NCI-H748 (cell line): ENCODE data around the gene MAST4.

Experiments used
- DNase-seq: peaks from one replicate; lab custom pipeline; 2025; ENCODE audit not compliant: unreplicated experiment; lab: John Stamatoyannopoulos, UW

MAST4 gene

DNA sequence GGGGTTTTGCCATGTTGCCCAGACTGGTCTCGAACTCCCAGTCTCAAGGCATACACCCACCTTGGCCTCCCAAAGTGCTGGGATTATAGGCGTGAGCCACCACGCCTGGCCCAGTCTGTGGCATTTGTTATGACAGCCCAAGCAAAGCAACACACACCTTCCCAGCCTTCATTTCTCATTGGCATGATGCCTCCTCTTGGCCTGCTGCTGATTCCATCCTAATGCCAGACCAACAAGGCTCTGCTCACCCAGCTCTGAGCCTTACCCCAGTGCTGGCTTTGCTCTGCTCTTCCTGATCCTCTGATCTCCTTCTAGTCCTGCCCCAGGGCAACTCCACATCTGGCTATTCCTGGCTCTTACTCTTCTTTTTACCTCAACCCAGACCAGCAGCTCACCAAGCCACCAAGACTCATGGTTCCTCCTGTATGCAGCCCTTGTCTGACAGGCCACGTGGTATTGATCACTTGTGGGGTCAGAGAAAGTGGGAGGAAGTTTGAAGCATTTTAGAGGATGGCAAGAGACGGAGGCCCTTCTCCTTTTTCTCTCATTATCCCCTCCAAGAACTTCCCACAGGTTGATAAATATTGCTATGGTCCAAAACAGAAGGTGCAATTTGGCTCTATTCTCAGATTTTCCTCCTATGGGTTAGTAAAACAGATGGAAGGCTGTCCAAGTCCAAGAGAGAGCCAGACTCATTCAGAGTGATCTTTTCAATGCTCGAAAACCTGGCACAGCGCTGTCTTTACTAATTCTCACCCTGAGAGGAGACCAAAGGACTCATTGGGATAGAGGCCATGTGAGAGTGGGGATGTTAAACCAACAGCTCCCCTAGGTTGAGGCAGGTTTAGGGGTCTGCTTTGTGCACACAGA lies 599.4 kb downstream of the MAST4 start:
- no peak for DNase-seq

DNA sequence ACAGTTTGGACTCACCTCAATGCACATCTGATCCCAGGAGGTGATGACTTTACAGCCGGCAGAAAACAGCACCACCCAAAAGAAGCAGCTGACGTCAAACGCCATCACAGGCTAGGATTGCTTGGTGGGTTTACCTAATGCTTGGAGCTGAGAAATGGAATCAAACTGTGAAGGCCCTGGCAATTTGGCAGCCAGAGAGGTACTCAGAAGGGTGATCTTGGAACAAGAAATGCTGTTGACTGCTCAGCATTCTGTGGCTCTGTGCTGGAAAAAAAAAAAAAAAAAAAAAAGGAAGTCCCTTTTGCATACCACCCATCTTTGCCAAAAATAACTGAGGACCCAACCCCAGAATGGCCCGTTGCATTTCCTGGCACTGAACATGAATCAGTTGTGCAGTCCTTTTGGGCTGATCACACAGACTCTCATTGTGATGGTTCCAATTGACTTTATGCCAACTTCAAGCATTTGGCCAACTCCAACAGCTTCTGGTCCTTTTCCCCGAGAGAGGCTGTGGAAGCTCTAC lies 600.4 kb downstream of the MAST4 start, which contains the start of gene CD180:
CD180 (minus strand) TSS at position 263 of the 523 bp plus-strand sequence; CDS start at position 105, 158 bp downstream.
- no peak for DNase-seq

DNA sequence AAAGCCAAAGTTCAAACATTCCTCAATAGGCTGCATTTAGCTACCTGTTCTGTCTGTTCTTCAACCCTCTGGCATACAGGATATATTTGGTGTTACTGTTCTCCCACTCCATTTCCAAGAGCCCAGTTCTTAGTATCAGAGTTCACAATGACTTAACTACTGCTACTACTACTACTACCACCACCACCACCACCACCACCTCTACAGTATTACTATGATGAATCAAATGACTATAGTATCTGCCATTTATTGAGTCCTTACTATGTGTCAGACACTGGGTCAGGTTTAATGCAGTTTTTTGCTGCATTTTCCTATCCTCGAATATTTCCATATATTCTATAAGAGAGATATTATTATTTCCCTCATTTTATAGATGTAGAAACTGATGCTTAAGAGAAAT lies 601.3 kb downstream of the MAST4 start:
- no peak for DNase-seq

DNA sequence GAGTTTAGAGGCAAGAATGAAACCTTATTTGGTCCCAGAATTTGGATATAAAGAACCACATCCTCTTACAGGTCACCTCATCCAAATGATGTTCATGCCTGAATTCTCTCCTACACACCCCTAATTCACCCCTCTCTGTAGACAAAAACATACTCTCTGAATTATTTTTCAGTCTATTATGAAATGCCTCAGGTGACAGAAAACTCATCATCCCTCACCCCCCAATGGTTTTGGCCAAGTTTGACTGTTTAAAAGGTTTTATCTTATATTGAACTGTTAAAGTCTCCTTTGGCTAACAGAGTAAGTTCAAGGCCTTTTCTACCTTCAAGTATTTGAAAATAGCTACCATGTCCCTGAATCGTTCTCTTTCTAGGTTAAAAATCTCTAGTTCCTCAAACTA lies 602.7 kb downstream of the MAST4 start:
- no peak for DNase-seq

DNA sequence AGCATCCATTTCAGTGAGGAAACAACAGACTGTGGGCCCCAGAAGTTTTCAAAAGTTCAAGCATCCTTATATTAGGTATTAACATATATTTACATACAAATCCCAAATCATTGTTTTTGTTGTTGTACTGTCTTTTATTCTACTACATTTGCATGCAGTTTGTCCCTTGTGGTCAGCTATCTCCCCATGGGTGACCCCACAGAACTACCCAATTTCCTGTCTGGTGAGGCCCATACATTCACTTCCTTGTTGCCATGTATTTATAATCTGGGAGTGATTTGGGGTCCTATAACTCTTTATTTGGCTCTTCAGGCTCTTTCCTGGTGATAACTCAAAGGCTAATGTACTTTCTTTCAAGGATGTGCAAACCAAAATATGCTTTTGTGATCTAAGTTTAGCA lies 603.7 kb downstream of the MAST4 start:
- no peak for DNase-seq

DNA sequence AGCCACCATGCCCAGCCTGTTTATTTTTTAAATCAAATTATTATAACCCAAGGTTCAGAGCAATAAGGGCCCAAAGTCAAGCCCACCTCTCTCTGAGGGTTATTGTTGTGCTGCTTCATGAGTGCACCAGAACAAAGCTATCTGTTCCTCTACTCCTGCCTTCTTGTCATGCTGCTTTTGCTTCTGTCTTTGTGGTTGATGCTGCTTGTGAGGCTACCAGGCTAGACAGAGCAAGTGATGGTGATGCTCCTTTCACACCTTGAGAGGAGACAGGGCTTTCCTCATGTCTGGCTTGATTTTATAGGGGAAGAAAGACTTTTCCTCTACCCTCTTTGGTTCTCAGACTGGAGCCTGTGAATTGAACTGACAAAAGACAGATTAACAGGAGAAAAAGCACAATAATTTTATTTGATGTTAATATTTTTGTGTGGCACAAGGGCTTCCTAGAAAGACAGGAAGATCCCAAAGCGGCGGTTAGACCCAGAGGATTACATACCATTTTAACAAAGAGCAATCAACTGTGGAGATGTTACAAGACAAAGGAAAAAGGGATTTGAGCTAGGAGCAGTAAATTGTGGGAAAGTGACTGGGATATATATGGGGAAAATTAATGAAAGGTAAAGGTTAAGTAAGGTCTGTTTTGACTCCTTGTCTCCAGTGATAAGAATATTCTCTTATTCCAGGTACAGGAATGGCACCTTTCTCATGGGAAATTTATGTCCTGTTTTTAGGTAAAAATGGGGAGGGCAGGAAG lies 604.8 kb downstream of the MAST4 start:
- no peak for DNase-seq

DNA sequence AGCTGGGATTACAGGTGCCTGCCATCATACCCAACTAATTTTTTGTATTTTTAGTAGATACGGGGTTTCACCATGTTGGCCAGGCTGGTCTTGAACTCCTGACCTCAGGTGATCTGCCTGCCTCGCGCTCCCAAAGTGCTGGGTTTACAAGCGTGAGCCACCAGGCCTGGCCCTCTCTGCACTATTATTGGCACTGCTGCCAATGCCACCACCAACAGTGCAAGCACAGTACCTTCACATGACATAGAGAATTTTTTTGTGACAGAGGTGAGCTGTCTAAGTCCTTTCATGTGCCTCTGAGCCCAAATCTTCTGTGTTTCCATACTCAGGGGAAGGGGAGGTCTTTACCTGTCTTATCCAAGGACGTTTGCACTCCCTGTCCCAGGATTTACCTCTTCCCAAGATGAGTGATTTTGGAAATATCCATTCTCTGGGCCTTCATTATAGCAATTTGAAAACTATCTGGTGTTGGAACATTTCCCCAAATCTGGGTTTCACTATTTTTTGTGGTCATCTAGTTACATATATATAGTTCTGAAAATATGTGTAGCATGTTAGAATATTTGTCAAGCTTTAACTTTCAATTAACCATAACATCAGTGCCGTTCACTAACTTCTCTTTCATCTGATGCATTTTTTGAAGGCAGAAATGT lies 605.8 kb downstream of the MAST4 start:
- DNase-seq = no peak

DNA sequence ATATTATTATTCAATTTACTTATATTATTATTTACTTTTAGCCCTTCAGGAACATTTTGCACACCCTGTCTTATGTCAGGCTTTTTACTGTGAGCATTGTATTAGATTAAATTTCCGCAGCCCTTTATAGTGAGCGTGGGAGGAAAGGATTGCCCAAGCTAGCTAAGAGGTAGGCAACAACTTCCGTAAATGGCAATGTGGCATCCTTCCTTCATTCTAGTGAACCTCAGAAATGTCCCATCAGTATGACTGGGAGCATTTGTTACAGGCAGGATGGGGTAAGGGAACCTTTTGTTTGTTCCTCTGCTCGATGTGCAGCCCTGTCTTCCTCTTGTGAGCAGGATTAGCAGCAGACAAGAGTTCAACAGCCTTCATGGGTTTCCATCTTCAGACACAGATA lies 606.6 kb downstream of the MAST4 start:
- no peak for DNase-seq

DNA sequence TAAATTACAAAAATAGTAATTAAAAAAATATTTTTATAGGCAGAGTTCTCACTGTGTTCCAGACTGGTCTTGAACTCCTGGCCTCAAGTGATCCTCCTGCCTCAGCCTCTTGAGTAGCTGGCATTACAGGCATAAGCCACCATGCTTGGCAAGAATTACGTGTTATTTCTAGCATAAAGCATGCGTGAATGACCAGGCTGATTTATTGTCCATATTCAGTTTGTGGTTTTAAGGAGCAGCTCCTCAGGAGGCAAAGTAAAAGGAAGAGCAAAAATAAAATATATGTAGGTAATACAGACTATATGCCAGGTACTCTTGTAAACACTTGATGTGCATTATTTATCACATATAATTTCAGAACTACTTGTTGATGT lies 607.5 kb downstream of the MAST4 start:
- DNase-seq = no peak

DNA sequence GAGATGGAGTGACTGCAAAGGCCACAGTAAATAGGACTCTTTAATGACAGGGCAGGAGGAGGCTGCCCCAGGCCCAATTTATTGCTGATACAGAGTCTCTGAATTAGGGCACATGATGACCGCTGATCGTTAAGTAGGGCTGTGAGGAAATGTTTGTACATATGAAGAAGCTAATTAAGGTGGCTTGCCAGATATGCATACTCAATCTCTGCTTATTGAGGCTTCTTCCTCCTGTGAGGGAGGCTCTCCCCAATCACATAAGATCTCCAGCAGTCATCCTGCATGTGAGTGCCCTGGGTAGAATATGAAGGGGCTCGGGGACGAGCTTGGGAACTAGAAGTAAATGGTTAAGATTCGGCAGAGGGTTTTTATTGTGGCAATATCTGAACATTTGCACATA lies 608.6 kb downstream of the MAST4 start:
- DNase-seq = no peak

DNA sequence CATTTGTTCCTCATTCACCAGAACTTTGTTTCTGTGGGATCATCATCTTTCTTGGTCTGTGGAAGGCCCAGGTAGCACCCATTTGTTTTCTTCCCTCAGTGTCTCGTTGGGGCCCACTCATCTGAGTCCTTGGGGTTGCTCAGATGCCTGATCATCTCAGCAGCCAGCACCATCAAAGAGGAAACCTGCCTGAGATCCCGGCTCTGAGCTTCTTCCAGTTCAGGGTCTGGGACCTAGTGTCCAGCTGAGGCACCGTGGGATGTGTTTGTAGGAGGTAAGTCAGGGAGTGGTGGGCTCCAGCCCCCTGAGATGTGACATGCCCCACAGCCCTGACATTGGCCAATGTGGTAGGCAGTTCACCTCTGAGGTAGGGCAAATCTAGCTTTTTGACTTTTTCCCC lies 609.8 kb downstream of the MAST4 start:
- DNase-seq = no peak

DNA sequence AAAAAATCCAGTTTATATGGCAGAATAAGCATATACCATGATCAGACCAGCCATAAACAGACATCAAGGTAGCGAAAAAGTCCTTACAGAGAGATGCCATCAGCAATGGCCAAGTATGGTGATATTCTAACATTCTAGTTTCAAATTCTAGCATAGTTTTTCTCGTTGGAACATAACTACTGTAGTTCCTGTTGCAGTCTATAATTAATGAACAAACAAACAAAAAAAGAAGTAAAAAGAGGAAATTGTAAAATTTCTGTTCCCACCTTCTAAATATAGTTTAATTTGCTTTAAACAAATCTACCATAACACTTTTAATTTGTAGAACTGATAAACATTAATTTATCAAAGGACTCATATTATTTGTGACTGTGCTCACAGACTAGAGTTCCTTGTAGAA lies 610.3 kb downstream of the MAST4 start:
- DNase-seq = no peak

DNA sequence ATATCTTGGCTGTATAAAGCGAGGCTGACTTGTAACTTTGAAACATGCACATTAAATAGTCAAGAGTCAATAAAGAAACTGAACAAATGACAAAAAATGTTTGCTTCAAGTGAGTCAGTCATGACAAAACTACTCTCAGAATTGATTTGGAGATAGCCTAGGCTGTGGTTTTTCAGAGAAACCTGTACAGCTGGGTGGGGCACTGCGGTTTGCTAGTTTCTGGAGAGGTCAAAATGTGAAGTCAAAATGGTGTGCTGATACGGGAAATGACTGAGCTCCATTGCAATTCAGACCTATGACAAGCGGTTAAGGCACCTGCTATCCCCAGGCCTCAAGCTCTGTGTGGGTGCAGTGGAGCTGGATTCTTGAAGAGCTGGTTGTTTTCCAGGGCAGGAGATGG lies 610.7 kb downstream of the MAST4 start:
- DNase-seq = no peak

DNA sequence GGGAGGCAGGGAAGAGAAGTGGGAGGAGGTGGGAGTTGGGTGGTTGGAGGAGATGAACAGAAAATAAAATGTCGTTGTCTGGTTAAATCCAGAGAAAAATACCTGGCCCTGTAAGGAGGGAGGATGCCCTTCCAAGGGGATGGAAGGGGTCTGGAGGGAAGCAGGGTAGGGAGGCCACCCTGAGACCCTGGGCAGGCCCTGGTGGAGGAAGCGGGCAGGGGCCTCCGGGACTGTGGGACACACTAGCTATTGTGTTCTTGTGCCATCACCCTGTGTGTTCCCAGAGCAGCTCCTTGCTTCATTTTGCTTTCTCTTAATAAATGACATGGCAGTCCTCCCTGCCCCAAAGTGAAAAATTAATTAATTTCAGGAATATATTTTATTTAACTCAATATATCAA lies 612.2 kb downstream of the MAST4 start:
- DNase-seq = no peak

DNA sequence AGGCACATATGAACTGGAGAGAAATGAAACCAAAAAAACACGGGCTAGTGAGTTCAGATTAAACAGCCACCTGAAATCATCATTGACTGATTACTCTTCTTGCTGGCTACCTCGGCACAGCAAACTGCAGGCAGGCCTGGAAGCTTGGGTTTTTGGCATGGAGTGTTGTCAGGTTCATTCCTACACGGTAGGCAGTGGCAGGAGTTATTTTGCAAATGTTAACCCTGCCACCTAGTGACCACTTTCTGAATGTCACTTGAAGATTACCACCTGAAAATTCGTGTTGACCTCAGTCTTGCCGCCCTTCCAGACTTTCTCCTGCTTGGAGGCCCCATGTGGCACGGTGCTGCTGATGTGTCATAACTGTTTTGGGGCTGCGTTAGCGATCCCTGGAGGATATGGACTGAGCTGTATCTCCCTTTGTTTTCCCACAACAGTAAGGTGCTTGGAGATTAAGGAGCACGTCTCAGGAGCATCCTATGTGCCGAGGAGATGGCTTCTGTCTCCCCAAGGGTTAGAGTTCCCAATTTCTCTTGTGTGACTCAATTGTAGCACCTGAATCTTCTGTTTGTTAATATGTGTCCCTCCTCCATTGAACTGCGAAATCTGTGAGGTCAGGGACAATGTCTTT lies 613.1 kb downstream of the MAST4 start:
- DNase-seq = peak; percentile 84

DNA sequence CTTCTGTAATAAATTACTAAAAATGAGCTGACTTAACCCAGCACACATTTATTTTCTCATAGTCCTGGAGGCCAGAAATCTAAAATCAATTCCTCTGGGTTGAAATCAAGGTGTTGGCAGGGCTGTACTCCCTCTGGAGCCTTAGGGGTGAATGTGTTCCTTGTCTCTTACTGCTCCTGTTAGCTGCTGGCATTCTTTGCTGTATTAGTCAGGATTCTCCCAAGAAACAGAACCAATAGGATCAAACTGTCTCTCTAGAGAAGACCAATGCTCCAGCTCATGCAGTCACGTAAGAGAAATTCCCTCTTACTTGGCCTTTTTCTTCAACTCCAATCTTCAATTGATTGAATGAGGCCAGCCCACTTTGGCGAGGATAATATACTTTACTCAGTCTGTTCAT lies 615.7 kb downstream of the MAST4 start:
- DNase-seq = no peak

DNA sequence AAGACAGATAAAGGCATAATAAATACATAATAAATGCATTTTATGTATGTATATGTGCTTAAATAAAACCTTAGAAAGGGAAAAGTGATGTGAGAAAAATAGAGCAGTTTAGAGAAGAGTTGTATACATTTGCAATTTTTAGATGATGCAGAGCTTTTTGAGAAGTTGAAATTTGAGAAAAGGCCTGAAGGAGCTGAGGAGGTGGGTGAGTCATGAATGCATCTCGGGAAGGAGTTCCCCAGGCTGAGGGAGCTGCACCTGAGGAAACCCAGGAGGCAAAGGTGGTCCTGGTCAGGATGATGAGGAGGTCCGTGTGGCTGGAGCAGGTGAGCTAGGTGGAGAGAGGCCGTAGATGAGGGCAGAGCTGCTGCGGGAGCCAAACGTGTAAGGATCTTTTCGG lies 617.8 kb downstream of the MAST4 start:
- DNase-seq = no peak

DNA sequence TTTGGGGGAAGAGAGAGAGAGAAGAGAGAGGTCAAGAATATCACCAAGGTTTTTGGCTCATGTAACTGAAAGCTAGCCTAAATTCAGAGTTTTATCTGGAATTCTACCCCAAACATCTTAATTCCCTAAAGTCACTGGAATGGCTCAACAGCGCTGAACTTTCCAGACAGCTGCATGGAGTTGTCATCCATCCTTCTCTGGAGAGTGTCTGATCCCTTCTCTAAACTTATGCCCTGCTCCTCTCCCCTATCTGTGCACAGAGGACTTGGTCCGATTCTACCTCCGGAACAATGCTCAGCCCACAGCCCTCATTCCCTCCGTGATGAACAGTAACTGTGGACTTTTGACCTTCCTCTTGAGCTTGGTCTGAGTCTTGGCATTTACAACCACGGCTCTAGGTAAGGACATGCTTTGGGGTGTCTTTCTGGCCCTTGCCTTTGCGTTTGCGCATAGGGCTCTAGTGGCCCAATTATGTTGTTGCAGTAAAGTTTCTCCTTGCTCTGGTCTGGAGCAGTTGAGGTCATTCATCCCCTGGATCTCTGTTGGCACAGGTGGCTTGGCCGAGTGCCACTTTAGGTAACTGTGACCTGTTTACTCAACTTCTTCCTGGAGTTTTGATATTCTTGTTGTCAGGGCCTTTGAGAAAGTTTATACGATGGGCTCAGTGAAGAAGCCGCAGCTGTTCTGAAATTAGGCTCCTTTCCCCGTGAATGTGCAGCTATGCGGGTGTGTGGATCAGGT lies 618.7 kb downstream of the MAST4 start:
- no peak for DNase-seq

DNA sequence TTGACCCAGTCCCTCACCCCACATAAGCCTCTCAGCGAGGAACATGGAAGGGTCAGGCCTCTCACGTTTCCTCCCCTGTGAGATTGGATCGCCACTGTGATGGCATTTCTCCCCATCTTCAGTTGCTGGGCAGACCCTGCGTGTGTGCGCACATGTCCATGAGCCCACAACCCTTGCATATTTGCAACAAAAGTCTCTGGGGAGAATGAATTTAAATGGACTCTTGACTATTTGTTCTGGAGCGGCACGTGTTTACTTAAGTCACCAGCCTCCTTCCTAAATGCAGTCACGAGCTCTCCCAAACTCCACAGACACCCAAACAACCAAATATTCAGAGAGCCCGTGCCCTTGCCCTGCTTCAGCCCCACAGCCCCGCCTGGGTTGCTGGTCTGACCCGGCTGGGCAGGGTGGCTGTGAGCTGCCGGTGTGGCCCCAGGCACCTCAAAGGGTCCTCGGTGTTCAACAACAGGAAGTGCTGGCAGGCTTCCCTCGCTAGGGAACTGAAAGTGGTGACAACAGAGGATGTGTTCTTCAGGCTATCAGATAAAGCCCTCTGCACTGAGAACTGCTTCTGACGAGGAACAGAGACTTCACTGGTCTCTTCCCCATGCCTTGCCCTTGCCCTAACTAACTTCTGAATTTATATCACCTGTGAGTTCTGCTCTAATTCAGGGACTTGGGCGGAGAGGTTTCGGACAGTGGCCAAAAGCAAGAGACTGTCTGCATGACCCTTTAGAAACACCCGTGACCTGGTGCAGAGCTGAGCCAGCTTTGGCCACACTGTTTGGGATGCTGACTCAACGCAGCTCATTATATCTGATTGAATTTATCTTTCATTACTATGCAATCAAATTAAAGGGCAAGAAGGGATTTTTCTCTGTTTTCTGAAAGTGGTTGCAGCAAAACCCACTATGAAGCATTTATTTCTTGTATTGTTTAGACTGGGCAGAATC lies 619.6 kb downstream of the MAST4 start:
- DNase-seq = peak; percentile 72
